HL-60/S4 treated with retinoic acid at 250 ng/mL for 4 days and 3 days (cell line): ENCODE measurements around the gene TGFBR3.
"Not testable (repeated sequence)": the region's sequence is repeated elsewhere in the genome, so short reads cannot be mapped to it uniquely, and the experiment has no call there.

ENCODE experiments used
- in situ Hi-C: fragments of 300-500 bp; cut with MboI; formaldehyde crosslinking; loops from 2 replicates; pipeline ENCODE4 v1.7.0; 2022; ENCODE audit warnings: low sequenced_read_pairs

Gene TGFBR3

DNA sequence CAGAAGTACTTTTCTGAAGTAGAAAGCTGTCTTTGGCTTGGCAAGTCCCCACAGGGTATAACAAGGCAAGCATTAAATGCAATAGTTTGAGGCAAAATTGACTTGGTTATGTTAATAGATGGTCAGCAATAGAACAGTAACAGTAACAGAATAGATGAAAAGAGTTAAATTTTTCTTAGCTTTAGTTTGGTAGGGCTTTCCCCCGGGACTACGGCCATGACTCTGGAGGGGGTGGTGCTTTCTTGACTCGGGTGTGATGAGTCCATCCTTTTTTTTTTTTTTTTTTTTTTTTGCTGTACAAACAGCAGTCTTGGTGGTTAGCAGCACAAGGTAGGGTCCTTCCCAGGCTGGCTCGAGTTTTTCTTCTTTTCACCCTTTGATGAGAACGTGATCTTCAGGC is 219.3 kb downstream of the TGFBR3 start:
- in situ Hi-C loops = not testable (repeated sequence)

DNA sequence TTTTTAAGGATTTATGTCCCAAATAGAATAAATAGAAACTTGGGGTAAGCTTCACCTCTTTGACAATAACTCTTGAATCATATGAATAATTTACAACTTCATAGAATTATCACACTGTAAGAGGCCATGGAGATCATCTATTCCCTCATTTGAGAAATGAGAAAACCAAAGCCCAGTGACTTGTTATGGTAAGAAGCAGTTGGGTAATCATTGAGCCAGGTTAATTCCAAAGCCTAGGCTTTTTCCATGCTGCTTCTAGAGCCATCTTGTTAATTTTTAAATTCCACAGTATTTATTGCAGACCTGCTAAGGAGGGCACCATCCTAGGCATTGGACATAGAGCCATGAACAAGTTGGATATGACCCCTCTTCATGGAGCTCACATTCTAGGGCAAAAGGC is 224.8 kb downstream of the TGFBR3 start:
- in situ Hi-C loops = no loop called here

DNA sequence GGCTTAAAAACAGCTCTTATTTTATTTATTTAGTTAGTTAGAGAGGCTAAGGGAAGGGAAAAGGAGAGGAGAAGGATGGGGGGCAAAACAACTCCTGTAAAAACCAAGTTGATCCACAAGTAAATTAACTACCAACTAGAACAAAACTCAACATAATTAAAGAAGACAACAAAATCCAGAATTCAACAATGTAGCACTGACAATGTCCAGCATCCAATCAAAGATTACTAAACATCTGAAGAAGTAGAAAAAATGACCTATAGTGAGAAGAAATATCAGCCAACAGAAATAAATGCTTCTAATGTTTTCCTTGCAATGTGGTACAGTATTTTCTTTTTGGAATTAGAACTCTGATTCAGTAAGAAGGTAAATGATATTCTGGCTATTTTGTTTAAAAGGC is 225.2 kb downstream of the TGFBR3 start:
- in situ Hi-C loops = no loop called here

DNA sequence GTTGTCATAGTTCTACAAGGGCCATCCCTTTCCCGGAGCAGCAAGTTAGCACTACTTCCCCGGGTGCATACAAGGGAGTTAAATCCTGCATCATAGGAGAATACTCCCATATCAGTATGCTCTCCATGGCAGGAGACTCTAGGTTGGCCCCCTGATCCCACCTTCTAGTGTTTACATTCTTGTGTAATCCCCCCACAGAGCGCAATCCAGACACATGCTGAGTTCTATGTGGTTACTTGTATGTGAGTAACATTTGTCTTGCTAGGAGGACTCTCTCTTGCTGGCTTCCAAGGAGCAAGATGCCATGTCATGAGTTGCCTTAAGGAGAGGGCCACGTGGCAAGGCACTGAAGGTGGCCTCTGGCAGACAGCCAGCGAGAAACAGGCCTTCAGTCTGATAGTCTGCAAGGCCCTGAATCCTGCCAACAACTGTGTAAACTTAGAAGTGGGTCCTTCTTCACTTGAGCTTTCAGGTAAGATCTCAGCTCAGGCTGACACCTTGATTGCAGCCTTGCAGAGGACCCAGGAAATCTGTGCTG is 230.0 kb downstream of the TGFBR3 start:
- in situ Hi-C loops = no loop called here

DNA sequence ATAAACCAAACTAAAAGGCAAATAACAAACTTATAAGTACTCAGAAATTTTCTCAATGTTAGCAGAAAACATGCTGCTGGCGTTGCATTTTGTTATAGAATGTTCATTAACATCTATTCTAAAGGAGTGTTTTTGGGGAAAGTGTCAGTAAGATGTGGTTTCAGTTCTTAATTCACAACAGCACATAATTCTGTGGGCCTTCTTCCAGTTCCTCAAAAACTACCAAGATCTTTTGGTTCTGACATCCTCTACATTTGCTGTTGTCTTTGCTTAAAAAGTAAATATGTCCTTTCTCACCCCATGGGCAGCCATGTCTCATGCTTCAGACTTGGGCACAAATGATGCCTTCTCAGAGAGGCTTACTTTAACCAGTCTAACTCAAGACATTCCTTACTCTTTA is 232.8 kb downstream of the TGFBR3 start:
- in situ Hi-C loops = no loop called here

DNA sequence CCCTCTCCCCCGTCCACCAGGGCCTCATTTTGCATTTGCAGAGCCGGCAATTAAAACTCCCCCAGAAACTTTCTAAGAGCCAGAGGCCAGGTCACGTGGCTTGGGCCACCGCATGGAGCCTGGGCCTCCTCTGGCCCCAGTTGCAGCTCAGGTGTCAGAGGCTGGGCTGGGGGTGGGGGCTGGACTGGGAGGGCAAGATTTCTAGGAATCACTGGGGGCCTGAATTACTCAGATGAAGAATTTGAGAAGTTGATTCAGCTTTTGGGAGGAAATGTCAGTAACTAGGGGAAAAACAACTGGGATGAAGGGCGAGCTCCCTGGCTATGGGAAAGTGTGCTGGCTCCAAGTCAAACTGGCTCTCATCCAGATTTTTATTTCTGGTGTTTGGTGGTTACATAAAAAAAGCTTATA is 234.3 kb downstream of the TGFBR3 start:
- in situ Hi-C loops = no loop called here

DNA sequence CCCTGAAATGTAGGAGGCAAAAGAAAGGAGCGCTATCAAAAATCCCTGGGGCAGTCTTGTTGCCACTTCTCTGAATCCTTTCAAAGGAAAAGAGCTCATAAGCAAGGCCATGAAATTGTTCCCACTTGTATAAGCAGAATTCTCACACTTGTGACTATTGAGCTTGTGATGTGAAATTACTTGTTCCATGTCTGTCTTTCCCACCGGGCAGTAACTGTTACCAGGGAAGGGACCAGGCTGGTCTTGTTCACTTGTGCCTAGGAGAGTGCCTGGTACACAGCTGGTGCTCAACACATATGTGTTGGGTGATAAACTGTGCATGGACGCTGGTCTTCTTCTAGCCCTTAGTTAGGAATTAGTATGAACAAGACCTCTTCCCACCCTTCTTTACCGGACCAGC is 234.7 kb downstream of the TGFBR3 start:
- in situ Hi-C loops = no loop called here

DNA sequence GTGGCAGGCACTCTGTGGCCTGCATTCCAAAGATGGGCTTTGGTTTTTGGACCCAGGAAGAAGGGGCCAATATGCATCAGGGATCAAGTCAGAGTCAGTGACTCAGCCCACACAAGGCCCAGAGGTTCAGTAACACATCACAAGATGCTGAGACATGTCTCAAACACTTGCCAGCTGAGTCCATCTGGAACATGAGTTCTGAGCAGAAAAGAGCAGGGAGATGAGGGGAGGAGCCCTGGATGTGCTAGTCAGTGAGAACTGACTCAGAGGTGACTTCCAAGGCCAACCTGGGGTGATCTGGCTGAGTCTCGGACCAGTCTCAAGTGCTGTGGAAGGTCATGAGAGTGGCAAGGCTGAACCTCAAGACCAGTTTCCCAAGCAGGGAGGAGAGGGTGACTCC is 235.2 kb downstream of the TGFBR3 start:
- in situ Hi-C loops = no loop called here

DNA sequence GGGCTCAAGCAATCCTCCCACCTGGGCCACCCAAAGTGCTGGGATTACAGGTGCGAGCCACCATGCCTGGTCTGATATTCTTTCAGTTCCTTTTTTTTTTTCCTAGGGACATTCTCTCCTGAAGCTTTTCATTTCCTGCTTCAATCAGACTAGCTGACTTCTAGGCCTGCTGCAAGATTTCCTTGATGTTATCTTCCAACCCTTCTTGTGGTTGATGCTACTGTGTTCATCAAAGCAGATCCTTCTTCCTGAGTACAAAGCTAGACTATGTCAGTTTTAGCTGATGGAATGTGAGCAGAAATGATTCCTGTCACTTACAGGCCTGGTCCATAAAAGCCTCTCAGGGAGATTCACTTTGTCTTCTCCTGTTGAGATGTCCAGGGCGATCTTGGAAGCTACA is 238.9 kb downstream of the TGFBR3 start:
- in situ Hi-C loops = no loop called here

DNA sequence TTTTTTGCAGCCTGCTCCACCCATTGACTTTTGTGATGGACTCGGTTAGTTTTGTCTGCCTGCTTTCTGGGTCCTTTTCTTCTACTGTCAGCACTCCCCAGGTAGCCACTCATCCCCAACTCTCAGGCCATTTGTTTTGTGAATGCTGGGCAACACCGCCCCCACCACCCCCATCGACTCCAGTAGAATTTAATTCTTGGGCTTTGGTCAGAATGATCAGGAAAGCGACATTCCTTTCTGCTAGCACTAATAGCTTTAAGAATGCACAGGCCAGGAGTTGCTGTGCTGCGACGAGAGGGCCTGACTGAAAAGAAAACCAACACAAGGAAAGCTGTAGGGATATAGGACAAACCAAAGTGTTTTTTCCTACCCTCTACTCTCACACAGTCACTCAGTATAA is 240.9 kb downstream of the TGFBR3 start:
- in situ Hi-C loops = no loop called here

DNA sequence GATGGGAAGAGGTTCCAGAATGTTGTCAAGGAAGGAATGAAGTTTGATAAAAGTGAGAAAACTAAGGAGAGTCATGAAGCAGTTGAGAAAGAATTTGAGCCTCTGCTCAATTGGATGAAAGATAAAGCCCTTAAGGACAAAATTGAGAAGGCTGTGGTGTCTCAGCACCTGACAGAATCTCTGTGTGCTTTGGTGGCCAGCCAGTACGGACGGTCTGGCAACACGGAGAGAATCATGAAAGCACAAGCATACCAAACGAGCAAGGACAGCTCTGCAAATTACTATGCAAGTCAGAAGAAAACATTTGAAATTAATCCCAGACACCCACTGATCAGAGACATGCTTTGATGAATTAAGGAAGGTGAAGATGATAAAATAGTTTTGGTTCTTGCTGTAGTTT is 242.5 kb downstream of the TGFBR3 start:
- in situ Hi-C loops = no loop called here

DNA sequence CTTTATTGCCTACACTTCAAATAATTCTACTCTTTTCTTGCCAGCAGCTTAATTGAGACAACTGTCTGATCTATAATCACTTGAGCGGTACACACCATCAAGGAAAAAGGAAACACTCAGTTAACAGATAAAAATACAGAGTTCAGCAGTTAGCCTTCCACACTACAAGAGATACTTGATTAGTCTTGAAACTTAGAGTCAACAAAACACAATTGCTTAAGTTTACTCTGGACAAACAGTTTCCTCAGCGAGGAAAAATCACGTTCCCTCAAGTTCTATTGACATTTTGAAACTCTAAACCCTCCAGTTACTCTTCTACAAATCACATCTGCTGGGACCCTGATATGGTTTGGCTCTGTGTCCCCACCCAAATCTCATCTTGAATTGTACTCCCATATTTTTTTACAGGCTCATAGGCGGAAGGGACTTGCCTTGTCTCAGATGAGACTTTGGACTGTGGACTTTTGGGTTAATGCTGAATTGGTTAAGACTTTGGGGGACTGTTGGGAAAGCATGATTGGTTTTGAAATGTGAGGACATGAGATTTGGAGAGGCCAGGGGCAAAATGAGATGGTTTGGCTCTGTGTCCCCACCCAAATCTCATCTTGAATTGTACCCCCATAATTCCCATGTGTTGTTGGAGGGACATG is 244.9 kb downstream of the TGFBR3 start:
- in situ Hi-C loops = no loop called here

DNA sequence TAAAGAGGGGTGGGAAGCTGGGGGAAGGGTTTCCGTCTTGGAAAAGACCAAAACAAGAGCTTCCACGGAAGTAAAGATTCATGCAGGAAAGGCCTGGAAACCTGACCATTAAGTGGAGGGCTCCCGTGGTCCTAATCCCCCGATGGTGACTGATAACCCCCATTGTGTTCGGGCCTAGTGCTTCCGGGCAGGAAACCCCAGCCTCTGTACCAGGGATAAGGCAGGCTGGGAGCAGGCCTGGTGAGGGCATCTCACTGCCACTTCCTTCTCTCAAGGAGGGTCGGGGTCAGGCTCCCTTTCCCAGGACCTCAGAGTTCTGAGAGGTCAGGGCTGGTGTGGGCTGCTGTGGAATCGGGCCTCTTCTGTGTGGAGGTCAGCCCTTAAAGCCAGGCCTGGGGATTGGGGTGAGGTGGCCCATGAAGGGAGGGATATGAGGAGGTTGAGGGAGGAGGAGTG is 248.4 kb downstream of the TGFBR3 start:
- in situ Hi-C loops = no loop called here

DNA sequence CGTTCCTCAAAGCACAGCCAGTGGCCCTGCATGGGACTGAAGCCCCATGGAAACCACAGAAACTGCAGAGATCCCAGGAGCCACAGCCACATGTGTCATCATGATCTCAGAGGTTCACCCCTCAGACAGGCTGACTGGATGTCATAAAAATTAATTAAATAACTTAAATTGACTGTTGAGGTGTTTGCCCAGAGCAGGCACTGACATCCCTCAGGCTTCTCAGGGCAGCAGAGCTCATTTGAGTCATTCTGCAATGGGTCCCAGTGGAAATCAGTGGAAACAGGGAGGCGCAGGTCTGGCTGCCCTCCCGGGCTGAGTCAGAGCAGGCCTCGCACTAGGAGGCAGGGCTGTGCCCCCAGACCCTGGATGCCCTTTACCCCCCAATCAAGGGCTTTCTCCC is 250.2 kb downstream of the TGFBR3 start:
- in situ Hi-C loops = no loop called here

DNA sequence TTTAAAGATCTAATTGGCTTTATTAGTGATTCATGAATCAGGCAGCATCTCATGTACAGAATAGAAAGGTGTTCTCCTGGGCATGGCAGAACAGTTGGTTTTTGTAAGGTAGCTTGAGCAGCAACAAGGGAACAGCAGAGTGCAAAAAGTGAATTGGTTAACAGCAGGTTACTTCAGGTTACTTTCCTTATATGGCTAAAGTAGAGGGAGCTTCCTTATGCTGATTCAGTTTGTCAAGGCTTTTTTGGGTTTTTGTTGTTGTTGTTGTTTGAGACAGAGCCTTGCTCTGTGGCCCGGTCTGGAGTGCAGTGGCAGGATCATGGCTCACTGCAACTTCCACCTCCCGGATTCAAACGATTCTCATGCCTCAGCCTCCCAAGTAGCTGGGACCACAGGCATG is 252.5 kb downstream of the TGFBR3 start:
- in situ Hi-C loops = no loop called here

DNA sequence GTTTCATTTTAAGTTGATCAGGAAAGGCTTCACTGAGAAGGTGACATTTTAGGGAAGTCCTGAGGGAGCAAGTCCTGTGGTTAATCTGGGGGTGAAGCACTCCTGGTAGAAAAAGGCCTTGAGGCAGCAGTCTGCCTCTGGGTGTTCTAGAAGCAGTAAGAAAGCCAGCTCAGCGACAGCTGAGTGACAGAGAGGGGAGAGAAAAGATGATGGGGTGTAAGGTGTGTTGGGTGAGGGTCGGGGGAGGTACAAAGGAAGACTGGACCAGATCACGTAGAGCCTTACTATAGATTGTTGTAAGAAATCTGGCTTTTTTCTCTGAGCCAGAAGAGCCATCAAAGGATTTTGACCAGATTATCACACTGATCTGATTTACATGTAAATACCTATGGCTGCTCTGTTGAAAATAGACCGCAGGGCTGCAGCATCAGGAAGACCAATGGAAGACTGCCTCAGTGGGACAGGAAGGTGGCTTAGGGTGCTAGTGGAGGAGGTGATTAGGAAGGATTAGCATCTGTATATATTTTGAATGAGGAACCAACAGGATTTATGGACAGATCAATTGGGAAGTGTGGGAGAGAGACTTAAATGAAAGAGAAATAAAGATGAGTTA is 254.1 kb downstream of the TGFBR3 start:
- in situ Hi-C loops = no loop called here

DNA sequence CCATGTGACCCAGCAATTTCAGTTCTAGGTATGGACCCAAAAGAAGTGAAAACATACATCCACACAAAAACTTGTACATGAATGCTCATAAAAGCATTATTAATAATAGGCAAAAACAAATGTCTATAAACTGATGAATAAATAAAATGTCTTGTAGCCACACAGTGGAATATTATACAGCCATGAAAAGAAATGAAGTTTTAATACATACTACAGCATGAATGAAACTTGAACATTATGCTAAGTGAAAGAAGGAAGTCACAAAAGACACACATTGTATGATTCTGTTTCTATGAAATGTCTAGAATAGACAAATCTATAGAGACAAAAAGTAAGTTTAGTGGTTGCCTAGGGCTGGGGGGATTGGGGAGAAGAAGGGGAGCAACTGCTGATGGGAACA is 255.1 kb downstream of the TGFBR3 start:
- in situ Hi-C loops = no loop called here
